NCI-H2171 treated with DMSO at 0.1 percent for 48 hours (cell line): ENCODE results near the gene HBM.
"Not testable (repeated sequence)": the region's sequence is repeated elsewhere in the genome, so short reads cannot be mapped to it uniquely, and the experiment has no call there.

Experiments
- DNase-seq: peaks from one replicate; lab custom pipeline; 2025; lab: John Stamatoyannopoulos, UW

Gene HBM

GRCh38 chr16:146646-147045, 19.1 kb upstream of the HBM start:
- DNase-seq = no peak

DNA sequence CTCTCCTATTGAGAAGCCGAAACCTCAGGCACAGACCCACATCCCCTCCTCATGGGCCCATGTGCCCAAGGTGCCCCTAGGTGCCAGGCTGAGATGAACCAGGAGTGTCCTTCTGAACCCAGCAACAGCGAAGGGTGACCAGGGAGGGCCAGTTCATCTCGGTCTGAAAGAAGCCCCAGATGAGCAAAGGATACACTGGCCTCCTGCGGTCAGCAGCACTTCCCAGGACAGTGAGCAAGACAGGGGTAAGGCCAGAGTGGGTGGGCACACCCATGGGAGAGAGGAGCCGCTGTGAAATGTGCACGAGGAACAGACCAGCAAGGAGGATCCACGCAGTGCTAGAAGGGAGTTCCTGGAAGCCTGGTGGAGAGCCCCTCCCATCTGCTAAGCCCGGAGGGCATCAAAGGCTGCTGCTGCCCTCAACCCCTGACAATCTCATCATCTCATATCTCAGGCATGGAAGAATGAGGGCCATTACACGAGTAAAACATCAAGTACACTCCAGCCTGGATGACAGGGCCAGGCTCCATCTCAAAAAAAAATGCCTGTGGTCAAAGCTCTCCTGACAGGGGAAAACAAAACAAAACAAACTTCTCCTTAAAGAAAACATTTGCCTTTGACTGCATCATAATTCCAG, 16.6 kb upstream of the HBM start:
- DNase-seq = no peak

DNA sequence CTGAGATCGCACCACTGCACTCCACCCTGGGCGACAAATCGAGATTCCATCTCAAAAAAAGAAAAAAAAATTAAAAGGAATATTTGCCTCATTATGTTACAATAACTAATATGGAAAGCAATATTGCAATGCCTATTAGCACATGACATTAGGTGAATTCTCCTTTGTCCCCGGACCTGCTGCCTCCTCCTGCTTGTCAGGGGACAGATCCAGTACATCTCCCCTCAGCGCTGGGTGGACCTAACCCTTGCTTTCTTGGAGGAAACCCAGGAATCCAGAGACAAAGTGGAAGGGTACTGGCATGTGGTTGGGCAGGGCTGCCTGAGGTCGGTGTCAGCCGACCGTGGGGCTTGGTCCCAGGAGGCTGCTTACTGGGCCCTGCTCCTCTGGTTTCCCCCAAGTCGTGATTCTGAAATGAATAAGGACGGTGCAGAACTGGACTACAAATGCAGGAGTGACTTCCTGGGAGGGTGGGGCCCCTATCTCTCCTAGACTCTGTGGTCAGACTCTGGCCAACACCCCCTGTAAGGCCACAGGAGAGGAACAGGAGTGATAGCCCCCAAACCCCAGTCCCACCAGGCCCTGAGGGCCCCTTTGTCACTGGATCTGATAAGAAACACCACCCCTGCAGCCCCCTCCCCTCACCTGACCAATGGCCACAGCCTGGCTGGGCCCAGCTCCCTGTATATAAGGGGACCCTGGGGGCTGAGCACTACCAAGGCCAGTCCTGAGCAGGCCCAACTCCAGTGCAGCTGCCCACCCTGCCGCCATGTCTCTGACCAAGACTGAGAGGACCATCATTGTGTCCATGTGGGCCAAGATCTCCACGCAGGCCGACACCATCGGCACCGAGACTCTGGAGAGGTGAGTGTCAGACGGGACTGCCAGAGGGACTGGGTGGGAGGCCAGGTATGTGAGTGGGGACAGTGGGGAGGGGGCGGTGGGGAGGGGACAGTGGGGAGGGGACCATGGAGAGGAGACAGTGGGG, 13.3 kb upstream of the HBM start, which contains the start of gene HBZ:
Gene HBZ (plus strand): TSS at position 504 of the 988 bp plus-strand sequence. CDS start 266 bp downstream, at position 770.
- DNase-seq = no peak

- DNase-seq = not testable (repeated sequence)
Measured at GRCh38 chr16:153129-153521, 12.7 kb upstream of the HBM start.

GRCh38 chr16:153550-154216, 12.1 kb upstream of the HBM start:
- not testable (repeated sequence) for DNase-seq

- peak; percentile 37 for DNase-seq
Measured at GRCh38 chr16:154217-155030, 11.4 kb upstream of the HBM start.

- no peak for DNase-seq
Measured at GRCh38 chr16:155031-155398, 10.8 kb upstream of the HBM start.

GRCh38 chr16:159136-159849, 6.5 kb upstream of the HBM start:
- DNase-seq = no peak

GRCh38 chr16:160242-160641, 5.5 kb upstream of the HBM start:
- not testable (repeated sequence) for DNase-seq

DNA sequence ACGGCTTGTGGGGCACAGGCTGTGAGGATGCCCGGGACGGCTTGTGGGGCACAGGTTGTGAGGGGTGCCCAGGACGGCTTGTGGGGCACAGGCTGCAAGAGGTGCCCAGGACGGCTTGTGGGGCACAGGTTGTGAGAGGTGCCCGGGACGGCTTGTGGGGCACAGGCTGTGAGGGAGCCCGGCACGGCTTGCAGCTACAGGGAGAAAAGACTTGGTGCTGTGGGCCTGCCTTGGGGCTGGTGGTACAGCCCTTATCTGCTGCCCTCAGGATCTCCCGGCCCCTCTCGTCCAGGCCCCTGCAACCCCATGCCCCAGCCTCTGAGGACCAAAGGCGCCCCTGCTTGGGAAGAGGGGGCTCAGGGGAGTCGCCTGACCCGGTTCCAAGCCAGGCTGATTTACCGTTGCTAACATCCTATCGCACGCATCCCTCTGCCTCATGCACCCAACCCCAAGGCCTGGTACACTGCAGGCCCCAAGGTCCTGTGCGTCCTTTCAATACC, 5.0 kb upstream of the HBM start:
- no peak for DNase-seq

- DNase-seq = no peak
Measured at GRCh38 chr16:162271-162991, 3.3 kb upstream of the HBM start.

DNA sequence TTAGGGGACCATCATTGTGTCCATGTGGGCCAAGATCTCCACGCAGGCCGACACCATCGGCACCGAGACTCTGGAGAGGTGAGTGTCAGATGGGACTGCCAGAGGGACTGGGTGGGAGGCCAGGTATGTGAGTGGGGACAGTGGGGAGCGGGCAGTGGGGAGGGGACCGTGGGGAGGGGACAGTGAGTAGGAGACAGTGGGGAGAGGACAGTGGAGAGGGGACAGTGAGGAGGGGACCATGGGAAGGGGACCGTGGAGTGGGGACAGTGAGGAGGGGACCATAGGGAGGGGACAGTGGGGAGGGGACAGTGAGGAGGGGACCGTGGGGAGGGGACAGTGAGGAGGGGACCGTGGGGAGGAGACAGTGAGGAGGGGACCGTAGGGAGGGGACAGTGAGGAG, 2.6 kb upstream of the HBM start:
- not testable (repeated sequence) for DNase-seq

DNA sequence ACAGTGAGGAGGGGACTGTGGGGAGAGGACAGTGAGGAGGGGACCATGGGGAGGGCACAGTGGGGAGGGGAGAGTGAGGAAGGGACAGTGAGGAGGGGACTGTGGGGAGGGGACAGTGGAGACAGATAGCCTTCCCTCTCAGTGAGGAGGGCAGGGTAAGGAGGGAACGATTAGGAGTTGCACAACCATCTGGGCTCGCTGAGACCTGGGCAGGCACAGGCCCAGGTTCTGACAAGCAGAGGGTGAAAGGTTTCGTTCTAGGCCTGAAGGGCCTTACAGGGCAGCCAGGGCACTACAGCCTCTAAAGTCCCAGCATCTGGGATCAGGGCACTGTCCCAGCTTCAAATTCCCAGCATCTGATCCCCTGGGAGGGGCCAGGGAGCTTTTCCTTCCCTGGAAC, 2.1 kb upstream of the HBM start:
- not testable (repeated sequence) for DNase-seq

DNA sequence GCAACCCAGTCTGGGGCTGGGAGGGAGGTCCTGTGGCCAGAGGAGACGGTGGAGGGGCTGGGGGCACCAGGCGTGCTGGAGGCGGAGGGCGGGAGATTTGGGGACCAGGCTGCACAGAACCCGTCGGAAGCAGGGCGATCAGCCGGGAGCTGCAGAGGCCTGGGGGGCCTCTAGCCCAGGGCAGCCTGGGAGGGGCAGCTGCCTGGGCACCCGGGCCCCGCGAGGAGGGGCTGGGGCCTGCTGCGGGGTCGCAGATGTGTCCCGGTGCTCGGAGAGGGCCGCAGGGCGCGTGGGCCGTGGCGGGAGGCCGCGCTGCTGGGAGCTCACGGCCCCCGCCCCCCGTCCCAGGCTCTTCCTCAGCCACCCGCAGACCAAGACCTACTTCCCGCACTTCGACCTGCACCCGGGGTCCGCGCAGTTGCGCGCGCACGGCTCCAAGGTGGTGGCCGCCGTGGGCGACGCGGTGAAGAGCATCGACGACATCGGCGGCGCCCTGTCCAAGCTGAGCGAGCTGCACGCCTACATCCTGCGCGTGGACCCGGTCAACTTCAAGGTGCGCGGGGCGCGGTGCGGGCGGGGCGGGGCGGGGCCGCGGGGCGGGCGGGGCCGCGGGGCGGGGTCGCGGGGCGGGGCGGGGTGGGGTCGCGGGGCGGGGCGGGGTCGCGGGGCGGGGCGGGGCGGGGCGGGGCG, 1.5 kb upstream of the HBM start:
- DNase-seq = not testable (repeated sequence)

- DNase-seq = peak; percentile 47
Measured at GRCh38 chr16:164827-165538, 795 bp upstream of the HBM start.

GRCh38 chr16:166375-167121, 770 bp downstream of the HBM start:
- DNase-seq = no peak

DNA sequence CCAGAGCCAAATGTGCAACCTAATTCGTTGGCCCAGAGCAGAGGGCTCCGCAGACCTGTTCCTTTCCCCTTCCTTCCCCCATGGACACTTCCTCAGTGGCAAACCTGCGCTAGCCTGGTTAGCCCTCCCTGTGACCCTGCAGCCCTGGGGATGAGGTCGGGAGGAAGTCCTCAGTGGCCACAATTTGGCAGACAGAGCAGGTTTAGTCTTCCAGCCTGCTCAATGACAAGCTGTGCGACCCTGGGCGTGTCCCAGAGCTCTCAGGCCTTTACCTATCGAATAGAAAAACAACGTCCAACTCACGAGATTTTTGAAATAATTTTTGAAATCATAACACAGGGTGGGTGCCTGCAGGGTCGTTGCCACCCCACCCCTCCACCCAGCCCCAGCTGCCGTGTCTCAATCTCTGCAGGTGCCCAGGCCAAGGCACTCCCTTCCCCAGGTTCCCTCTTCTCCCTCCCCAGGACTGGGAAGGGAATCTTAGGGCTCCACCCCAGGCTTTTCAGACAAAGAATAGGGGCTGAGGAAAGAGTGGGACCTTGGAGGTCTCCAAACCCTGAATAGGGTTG, 1.4 kb downstream of the HBM start:
- DNase-seq = no peak

- DNase-seq = peak; percentile 20
Measured at GRCh38 chr16:168424-168823, 2.6 kb downstream of the HBM start.
